Activated T-cell treated with anti-CD3 and anti-CD28 coated beads, Interleukin-2, amount 50 U/mL, for 72 hours (primary cell): ENCODE results near the gene MBOAT7. TPM values are rescaled to one million over a fixed set of nuclear protein-coding genes. Genes with fewer than 3 reads are reported as not detected.
"Not testable (repeated sequence)": the region's sequence is repeated elsewhere in the genome, so short reads cannot be mapped to it uniquely, and the experiment has no call there.

Source experiments
- ATAC-seq, 2 donors: fragments of 150-1000 bp; cut with Tn5 transposase; replicated peaks in 1 of 2; 2 replicates each; pipeline ENCODE4 v1.10.0; 2021; ENCODE audit warnings: moderate library complexity in 2 of 2, mild to moderate bottlenecking in 1 of 2
- DNase-seq, 2 donors: peaks; one replicate each; pipeline ENCODE4 v3.0.0; 2021 to 2022; ENCODE audit warnings: mixed read lengths in 1 of 2
- H3K27ac Mint-ChIP-seq: one replicate; pipeline ENCODE4 v1.8.0; 2022; ENCODE audit warnings: mild to moderate bottlenecking, moderate library complexity, mixed read lengths
- H3K27me3 Mint-ChIP-seq: one replicate; pipeline ENCODE4 v1.8.0; 2022; ENCODE audit warnings: low read depth, mixed read lengths
- H3K36me3 Mint-ChIP-seq, 2 donors: one replicate each; pipeline ENCODE4 v1.8.0; 2022; ENCODE audit warnings: mixed read lengths in 2 of 2, mild to moderate bottlenecking in 1 of 2; ENCODE audit not compliant: insufficient read depth in 2 of 2
- H3K4me1 Mint-ChIP-seq: one replicate; pipeline ENCODE4 v1.8.0; 2022; ENCODE audit warnings: low read depth, mixed read lengths
- H3K4me3 Mint-ChIP-seq, 2 donors: one replicate each; pipeline ENCODE4 v1.8.0; 2022; ENCODE audit warnings: mild to moderate bottlenecking in 2 of 2, mixed read lengths in 2 of 2, moderate library complexity in 2 of 2
- H3K9me3 Mint-ChIP-seq, 2 donors: one replicate each; pipeline ENCODE4 v1.8.0; 2022; ENCODE audit warnings: mixed read lengths in 2 of 2
- total RNA-seq, 2 donors: library from RNA; stranded (reverse); gene quantifications; one replicate each; pipeline ENCODE4 v1.2.3, GENCODE V29; 2022

The MBOAT7 gene
- total RNA-seq, 2 donors from 2014 or later, result 60.3 to 71.0 TPM

- Mint-ChIP-seq H3K27ac (no peak overlapping the region), H3K9me3 (no peaks in the 10 kb centered on the region), H3K27me3 (peaks cover 10% of the 10 kb centered on the region), H3K4me1 (no peaks in the 10 kb centered on the region), H3K4me3 (no peak overlapping the region), H3K36me3 (peaks cover 0 to 6% of the 10 kb centered on the region in 2 donors)
- no peak for ATAC-seq
- DNase-seq, result no peak
Observed at GRCh38 chr19:54218960-54219661, 29.7 kb upstream of the MBOAT7 start.

GRCh38 chr19:54218259-54218658 lies 28.9 kb upstream of the MBOAT7 start:
- Mint-ChIP-seq H3K4me1 (no peaks in the 10 kb centered on the region), H3K27ac (no peak overlapping the region), H3K4me3 (no peak overlapping the region), H3K36me3 (peaks cover 0 to 7% of the 10 kb centered on the region in 2 donors), H3K9me3 (no peaks in the 10 kb centered on the region), H3K27me3 (peaks cover 3% of the 10 kb centered on the region)
- no peak for ATAC-seq
- DNase-seq, result no peak

GRCh38 chr19:54217517-54218247 lies 28.3 kb upstream of the MBOAT7 start:
- H3K9me3 Mint-ChIP-seq, H3K27me3 Mint-ChIP-seq, H3K4me3 Mint-ChIP-seq, H3K4me1 Mint-ChIP-seq, DNase-seq, H3K27ac Mint-ChIP-seq, ATAC-seq: not testable (repeated sequence)
- peaks cover 0 to 11% of the 10 kb centered on the region in 2 donors for H3K36me3 Mint-ChIP-seq

GRCh38 chr19:54216869-54217268 lies 27.5 kb upstream of the MBOAT7 start:
- no peak overlapping the region for H3K27ac Mint-ChIP-seq
- H3K4me3 Mint-ChIP-seq, result no peak overlapping the region
- H3K27me3 Mint-ChIP-seq, result no peaks in the 10 kb centered on the region
- no peak for ATAC-seq
- peaks cover 9% of the 10 kb centered on the region for H3K4me1 Mint-ChIP-seq
- H3K36me3 Mint-ChIP-seq, result peaks cover 0 to 13% of the 10 kb centered on the region in 2 donors
- no peaks in the 10 kb centered on the region for H3K9me3 Mint-ChIP-seq
- DNase-seq, result no peak

GRCh38 chr19:54214734-54215133 lies 25.4 kb upstream of the MBOAT7 start:
- not testable (repeated sequence) for ATAC-seq, H3K9me3 Mint-ChIP-seq, H3K27me3 Mint-ChIP-seq, H3K4me3 Mint-ChIP-seq, DNase-seq, H3K27ac Mint-ChIP-seq
- peaks cover 30% of the 10 kb centered on the region for H3K4me1 Mint-ChIP-seq
- peaks cover 5 to 23% of the 10 kb centered on the region in 2 donors for H3K36me3 Mint-ChIP-seq

GRCh38 chr19:54214217-54214616 lies 24.8 kb upstream of the MBOAT7 start:
- H3K36me3 Mint-ChIP-seq, result peaks cover 5 to 26% of the 10 kb centered on the region in 2 donors
- not testable (repeated sequence) for H3K27ac Mint-ChIP-seq, H3K27me3 Mint-ChIP-seq

GRCh38 chr19:54211235-54211634 lies 21.9 kb upstream of the MBOAT7 start:
- Mint-ChIP-seq H3K4me1 (peaks cover 65% of the 10 kb centered on the region), H3K27ac (peak overlapping the region; percentile 10), H3K9me3 (no peaks in the 10 kb centered on the region), H3K27me3 (no peaks in the 10 kb centered on the region), H3K36me3 (peaks cover 8 to 38% of the 10 kb centered on the region in 2 donors), H3K4me3 (peak overlapping the region; percentile 38 to 68)
- ATAC-seq (peak in 1 of 2 donors; percentile 3), DNase-seq (no peak)

More at GRCh38 chr19:54214217-54214616, 24.8 kb upstream of the MBOAT7 start:
- H3K4me1 Mint-ChIP-seq, result peaks cover 35% of the 10 kb centered on the region
- H3K9me3 Mint-ChIP-seq, H3K4me3 Mint-ChIP-seq, DNase-seq, ATAC-seq: not testable (repeated sequence)

- peak in 1 of 2 donors; percentile 2 for ATAC-seq
- peak overlapping the region; percentile 6 for H3K27ac Mint-ChIP-seq
- H3K4me3 Mint-ChIP-seq, result peak overlapping the region; percentile 38 to 68
- H3K9me3 Mint-ChIP-seq, result no peaks in the 10 kb centered on the region
- peak in 1 of 2 donors; percentile 37 for DNase-seq
- no peaks in the 10 kb centered on the region for H3K27me3 Mint-ChIP-seq
- H3K36me3 Mint-ChIP-seq, result peaks cover 11 to 43% of the 10 kb centered on the region in 2 donors
- H3K4me1 Mint-ChIP-seq, result peaks cover 78% of the 10 kb centered on the region
Observed at GRCh38 chr19:54209811-54210494, 20.6 kb upstream of the MBOAT7 start.

GRCh38 chr19:54209058-54209810 lies 19.9 kb upstream of the MBOAT7 start:
- Mint-ChIP-seq H3K4me3 (peak overlapping the region in 1 of 2 donors; percentile 68), H3K9me3 (no peaks in the 10 kb centered on the region), H3K4me1 (peaks cover 85% of the 10 kb centered on the region), H3K27ac (no peak overlapping the region), H3K36me3 (peaks cover 15 to 50% of the 10 kb centered on the region in 2 donors), H3K27me3 (no peaks in the 10 kb centered on the region)
- DNase-seq (peak in 1 of 2 donors; percentile 45), ATAC-seq (peak in 1 of 2 donors; percentile 4)

- Mint-ChIP-seq H3K36me3 (peaks cover 15 to 49% of the 10 kb centered on the region in 2 donors), H3K4me1 (peaks cover 90% of the 10 kb centered on the region), H3K27me3 (no peaks in the 10 kb centered on the region), H3K9me3 (no peaks in the 10 kb centered on the region), H3K27ac (peak overlapping the region; percentile 39), H3K4me3 (peak overlapping the region; percentile 71 to 94)
- DNase-seq, result no peak
- no peak for ATAC-seq
Observed at GRCh38 chr19:54208784-54209057, 19.3 kb upstream of the MBOAT7 start.

GRCh38 chr19:54207983-54208783 lies 18.8 kb upstream of the MBOAT7 start:
- peak overlapping the region; percentile 71 to 94 for H3K4me3 Mint-ChIP-seq
- peak overlapping the region; percentile 39 for H3K27ac Mint-ChIP-seq

GRCh38 chr19:54207676-54207982 lies 18.2 kb upstream of the MBOAT7 start:
- ATAC-seq, result peak; percentile 9 to 32

More at GRCh38 chr19:54207983-54208783, 18.8 kb upstream of the MBOAT7 start:
- H3K27me3 Mint-ChIP-seq, result no peaks in the 10 kb centered on the region
- H3K4me1 Mint-ChIP-seq, result peaks cover 95% of the 10 kb centered on the region
- ATAC-seq (peak; percentile 8 to 34), DNase-seq (peak; percentile 53 to 62)
- H3K9me3 Mint-ChIP-seq, result no peaks in the 10 kb centered on the region
- H3K36me3 Mint-ChIP-seq, result peaks cover 18 to 50% of the 10 kb centered on the region in 2 donors

More at GRCh38 chr19:54207676-54207982, 18.2 kb upstream of the MBOAT7 start:
- no peaks in the 10 kb centered on the region for H3K27me3 Mint-ChIP-seq
- H3K36me3 Mint-ChIP-seq, result peaks cover 22 to 52% of the 10 kb centered on the region in 2 donors
- H3K4me1 Mint-ChIP-seq, result peaks cover 100% of the 10 kb centered on the region
- H3K4me3 Mint-ChIP-seq, result peak overlapping the region; percentile 71 to 94
- no peaks in the 10 kb centered on the region for H3K9me3 Mint-ChIP-seq
- DNase-seq, result no peak
- peak overlapping the region; percentile 39 for H3K27ac Mint-ChIP-seq
